Measurements from ENCODE around the gene EPN1. TPM values are rescaled to one million over a fixed set of nuclear protein-coding genes. Genes with fewer than 3 reads are reported as not detected.

Gene EPN1
- total and polyA plus RNA-seq, 5 donors, result 175 to 232 (median 205) TPM

GRCh38 chr19:55697069-55697440 is 22.0 kb downstream of the EPN1 start:
- DNase-seq (no peak), ATAC-seq (no peak)
- WGBS, result 83% methylated on average over 12 of the region's 12 CpGs

GRCh38 chr19:55697698-55698097 is 22.7 kb downstream of the EPN1 start:
- Histone ChIP-seq H3K9me3 (ENCODE audit: control insufficient read depth, low read length) (no peaks in the 10 kb centered on the region), H3K4me3 (ENCODE audit: low read length) (no peak overlapping the region), H3K27me3 (ENCODE audit: control insufficient read depth, insufficient read depth) (no peaks in the 10 kb centered on the region), H3K27ac (ENCODE audit: low read length) (no peak overlapping the region), H3K4me1 (ENCODE audit: control insufficient read depth, insufficient read depth, low read length) (no peaks in the 10 kb centered on the region)
- no peak for ATAC-seq
- no peak for DNase-seq
- WGBS, result 92% methylated on average over 8 of the region's 8 CpGs
- intact Hi-C loops (cut with DNase I), result no loop called here

More at GRCh38 chr19:55697069-55697440, 22.0 kb downstream of the EPN1 start:
- H3K27me3 ChIP-seq (ENCODE audit: control insufficient read depth, insufficient read depth), result no peaks in the 10 kb centered on the region
- H3K4me3 ChIP-seq (ENCODE audit: low read length), result no peak overlapping the region
- H3K4me1 ChIP-seq (ENCODE audit: control insufficient read depth, insufficient read depth, low read length), result no peaks in the 10 kb centered on the region
- intact Hi-C loops (cut with DNase I), result no loop called here
- H3K9me3 ChIP-seq (ENCODE audit: control insufficient read depth, low read length), result no peaks in the 10 kb centered on the region
- H3K27ac ChIP-seq (ENCODE audit: low read length), result no peak overlapping the region

GRCh38 chr19:55698256-55698655 is 23.2 kb downstream of the EPN1 start:
- 93% methylated on average over 17 of the region's 17 CpGs for WGBS
- Histone ChIP-seq H3K4me1 (ENCODE audit: control insufficient read depth, insufficient read depth, low read length) (no peaks in the 10 kb centered on the region), H3K4me3 (ENCODE audit: low read length) (no peak overlapping the region), H3K27ac (ENCODE audit: low read length) (no peak overlapping the region), H3K9me3 (ENCODE audit: control insufficient read depth, low read length) (no peaks in the 10 kb centered on the region), H3K27me3 (ENCODE audit: control insufficient read depth, insufficient read depth) (no peaks in the 10 kb centered on the region)
- intact Hi-C loops (cut with DNase I), result no loop called here
- DNase-seq, result no peak
- no peak for ATAC-seq

- intact Hi-C loops (cut with DNase I), result no loop called here
- no peak for ATAC-seq
- no peaks in the 10 kb centered on the region for H3K27me3 ChIP-seq (ENCODE audit: control insufficient read depth, insufficient read depth)
- no peak for DNase-seq
- no peaks in the 10 kb centered on the region for H3K4me1 ChIP-seq (ENCODE audit: control insufficient read depth, insufficient read depth, low read length)
- no peak overlapping the region for H3K27ac ChIP-seq (ENCODE audit: low read length)
- 82% methylated on average over 11 of the region's 11 CpGs for WGBS
- no peaks in the 10 kb centered on the region for H3K9me3 ChIP-seq (ENCODE audit: control insufficient read depth, low read length)
- no peak overlapping the region for H3K4me3 ChIP-seq (ENCODE audit: low read length)
Measured at GRCh38 chr19:55699221-55699620, 24.2 kb downstream of the EPN1 start.

- no peaks in the 10 kb centered on the region for H3K27me3 ChIP-seq (ENCODE audit: control insufficient read depth, insufficient read depth)
- no peak overlapping the region for H3K4me3 ChIP-seq (ENCODE audit: low read length)
- no peak overlapping the region for H3K27ac ChIP-seq (ENCODE audit: low read length)
- DNase-seq, result no peak
- intact Hi-C loops (cut with DNase I), result no loop called here
- no peak for ATAC-seq
- no peaks in the 10 kb centered on the region for H3K9me3 ChIP-seq (ENCODE audit: control insufficient read depth, low read length)
- H3K4me1 ChIP-seq (ENCODE audit: control insufficient read depth, insufficient read depth, low read length), result no peaks in the 10 kb centered on the region
- WGBS, result 96% methylated on average over 12 of the region's 12 CpGs
Measured at GRCh38 chr19:55700813-55701212, 25.8 kb downstream of the EPN1 start.

GRCh38 chr19:55702131-55702627 is 27.2 kb downstream of the EPN1 start:
- ATAC-seq, result no peak
- 47% methylated on average over 13 of the region's 13 CpGs for WGBS
- Histone ChIP-seq H3K9me3 (ENCODE audit: control insufficient read depth, low read length) (no peaks in the 10 kb centered on the region), H3K27ac (ENCODE audit: low read length) (no peak overlapping the region), H3K4me1 (ENCODE audit: control insufficient read depth, insufficient read depth, low read length) (no peaks in the 10 kb centered on the region), H3K27me3 (ENCODE audit: control insufficient read depth, insufficient read depth) (no peaks in the 10 kb centered on the region), H3K4me3 (ENCODE audit: low read length) (no peak overlapping the region)
- intact Hi-C loops (cut with DNase I), result no loop called here
- no peak for DNase-seq

- WGBS, result 41% methylated on average over 38 of the region's 38 CpGs
- no peaks in the 10 kb centered on the region for H3K4me1 ChIP-seq (ENCODE audit: control insufficient read depth, insufficient read depth, low read length)
- DNase-seq (peak; percentile 42 to 79 (median 68)), ATAC-seq (peak; percentile 49 to 62)
- no peaks in the 10 kb centered on the region for H3K9me3 ChIP-seq (ENCODE audit: control insufficient read depth, low read length)
- H3K27ac ChIP-seq (ENCODE audit: low read length), result no peak overlapping the region
- no peaks in the 10 kb centered on the region for H3K27me3 ChIP-seq (ENCODE audit: control insufficient read depth, insufficient read depth)
- no peak overlapping the region for H3K4me3 ChIP-seq (ENCODE audit: low read length)
- intact Hi-C loops (cut with DNase I), result no loop called here
Measured at GRCh38 chr19:55703790-55704215, 28.8 kb downstream of the EPN1 start.

- H3K4me1 ChIP-seq (ENCODE audit: control insufficient read depth, insufficient read depth, low read length), result no peaks in the 10 kb centered on the region
- H3K27ac ChIP-seq (ENCODE audit: low read length), result no peak overlapping the region
- no peaks in the 10 kb centered on the region for H3K27me3 ChIP-seq (ENCODE audit: control insufficient read depth, insufficient read depth)
- intact Hi-C loops (cut with DNase I), result no loop called here
- peak; percentile 15 to 30 for ATAC-seq
- DNase-seq, result no peak
- H3K4me3 ChIP-seq (ENCODE audit: low read length), result no peak overlapping the region
- H3K9me3 ChIP-seq (ENCODE audit: control insufficient read depth, low read length), result no peaks in the 10 kb centered on the region
- WGBS, result 91% methylated on average over 15 of the region's 15 CpGs
Measured at GRCh38 chr19:55704494-55705245, 29.6 kb downstream of the EPN1 start.

- DNase-seq (no peak), ATAC-seq (no peak)
- no peaks in the 10 kb centered on the region for H3K27me3 ChIP-seq (ENCODE audit: control insufficient read depth, insufficient read depth)
- 94% methylated on average over 3 of the region's 3 CpGs for WGBS
- no peaks in the 10 kb centered on the region for H3K4me1 ChIP-seq (ENCODE audit: control insufficient read depth, insufficient read depth, low read length)
- no peak overlapping the region for H3K27ac ChIP-seq (ENCODE audit: low read length)
- no peak overlapping the region for H3K4me3 ChIP-seq (ENCODE audit: low read length)
- intact Hi-C loops (cut with DNase I), result no loop called here
- no peaks in the 10 kb centered on the region for H3K9me3 ChIP-seq (ENCODE audit: control insufficient read depth, low read length)
Measured at GRCh38 chr19:55705972-55706371, 30.9 kb downstream of the EPN1 start.

- ATAC-seq (no peak), DNase-seq (no peak)
- Histone ChIP-seq H3K27me3 (ENCODE audit: control insufficient read depth, insufficient read depth) (no peaks in the 10 kb centered on the region), H3K27ac (ENCODE audit: low read length) (no peak overlapping the region), H3K4me1 (ENCODE audit: control insufficient read depth, insufficient read depth, low read length) (no peaks in the 10 kb centered on the region), H3K9me3 (ENCODE audit: control insufficient read depth, low read length) (no peaks in the 10 kb centered on the region), H3K4me3 (ENCODE audit: low read length) (no peak overlapping the region)
- intact Hi-C loops (cut with DNase I), result no loop called here
- WGBS, result 71% methylated on average over 18 of the region's 18 CpGs
Measured at GRCh38 chr19:55711719-55712118, 36.7 kb downstream of the EPN1 start.

- Histone ChIP-seq H3K27me3 (ENCODE audit: control insufficient read depth, insufficient read depth) (no peaks in the 10 kb centered on the region), H3K4me1 (ENCODE audit: control insufficient read depth, insufficient read depth, low read length) (no peaks in the 10 kb centered on the region), H3K9me3 (ENCODE audit: control insufficient read depth, low read length) (no peaks in the 10 kb centered on the region), H3K27ac (ENCODE audit: low read length) (no peak overlapping the region), H3K4me3 (ENCODE audit: low read length) (no peak overlapping the region)
- 72% methylated on average over 2 of the region's 3 CpGs for WGBS
- intact Hi-C loops (cut with DNase I), result no loop called here
- ATAC-seq (no peak), DNase-seq (no peak)
Measured at GRCh38 chr19:55712804-55713631, 38.0 kb downstream of the EPN1 start.
